22Rv1 (cell line): ENCODE results near the gene KRTAP4-3.

ENCODE experiments used
- H3K27ac ChIP-seq: fragments of 450-650 bp; 2 replicates; pipeline ENCODE4 v1.5.1; 2017
- CTCF ChIP-seq: fragments of 450-650 bp; IDR thresholded peaks from 2 replicates; pipeline ENCODE4 v1.5.1; 2017; ENCODE audit warnings: mild to moderate bottlenecking
- ZFX ChIP-seq: fragments of 450-650 bp; IDR thresholded peaks from 2 replicates; pipeline ENCODE4 v1.6.1; 2017; ENCODE audit warnings: antibody characterized with exemption, borderline replicate concordance

KRTAP4-3 gene

DNA sequence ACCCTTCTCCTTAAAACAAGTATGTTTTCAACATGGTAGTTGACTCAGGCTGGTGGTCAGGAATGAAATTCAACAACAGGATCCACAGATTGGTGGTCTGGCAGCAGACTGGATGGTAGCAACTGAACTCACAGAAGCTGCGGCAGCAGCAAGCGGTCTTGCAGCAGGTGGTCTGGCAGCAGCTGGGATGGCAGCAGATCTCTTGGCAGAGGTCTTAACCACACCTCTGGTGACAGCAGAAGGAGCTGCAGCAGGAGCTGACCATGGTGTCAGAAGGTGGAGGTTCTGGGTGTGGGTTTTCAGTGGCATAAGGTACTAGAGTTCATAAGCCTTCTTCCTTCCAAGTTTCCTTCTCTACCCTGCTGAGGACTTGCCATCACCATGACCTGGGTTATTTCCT lies 18.9 kb upstream of the KRTAP4-3 start:
- TF ChIP-seq CTCF = no peak
- TF ChIP-seq ZFX = no peak
- H3K27ac ChIP-seq = no peak overlapping the region

GRCh38 chr17:41185001-41185400 lies 17.0 kb upstream of the KRTAP4-3 start:
- TF ChIP-seq CTCF (no peak), ZFX (no peak)
- H3K27ac ChIP-seq = no peak overlapping the region

- no peak within 1 kb of the TSS for H3K27ac ChIP-seq
- TF ChIP-seq CTCF (no peak), ZFX (no peak)
Observed at GRCh38 chr17:41184480-41184961, 16.5 kb upstream of the KRTAP4-3 start, which contains the start of gene KRTAP4-1. Gene KRTAP4-1, minus strand, starts transcription at chr17:41184911. Its CDS starts 57 bp downstream, at chr17:41184854.

DNA sequence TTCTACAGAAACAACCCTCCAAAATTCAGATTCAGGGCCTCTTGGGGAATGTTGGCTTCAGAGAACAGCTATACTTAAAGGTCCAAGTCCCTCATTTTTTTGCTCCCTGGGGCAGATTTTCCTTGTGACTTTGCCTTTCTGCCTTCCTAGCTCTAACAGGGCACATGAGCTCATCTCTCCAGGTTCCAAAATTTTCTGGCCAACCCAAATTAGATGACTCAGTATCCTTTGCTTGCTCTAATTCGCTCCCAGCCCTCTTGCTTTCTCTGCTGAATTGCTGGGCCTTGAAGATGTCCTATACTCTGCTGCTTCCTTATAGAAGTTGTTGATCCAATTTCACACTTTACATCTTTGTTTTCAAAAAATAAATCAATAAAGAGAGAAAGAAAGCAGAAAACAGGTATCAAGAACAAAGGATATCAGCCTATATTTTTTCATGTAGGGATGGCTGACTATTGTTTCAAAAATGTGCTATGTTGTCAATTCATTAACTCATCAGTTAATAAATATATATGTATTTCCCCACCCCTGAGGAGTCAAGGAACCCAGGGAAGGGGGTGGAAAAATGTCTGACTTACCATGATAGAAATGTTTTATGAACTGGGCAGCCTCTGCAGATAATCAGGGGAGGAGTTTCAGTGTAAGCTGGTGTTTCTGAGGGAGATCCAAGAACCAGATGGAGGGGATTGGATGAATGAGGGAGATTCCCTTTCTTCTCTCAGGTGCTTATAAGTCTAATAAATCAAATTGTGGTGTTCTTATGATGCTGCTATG lies 11.0 kb upstream of the KRTAP4-3 start:
- H3K27ac ChIP-seq = no peak overlapping the region
- no peak for TF ChIP-seq ZFX
- no peak for TF ChIP-seq CTCF

- TF ChIP-seq ZFX (no peak), CTCF (no peak)
- no peak overlapping the region for H3K27ac ChIP-seq
Observed at GRCh38 chr17:41178341-41178740, 10.3 kb upstream of the KRTAP4-3 start.

DNA sequence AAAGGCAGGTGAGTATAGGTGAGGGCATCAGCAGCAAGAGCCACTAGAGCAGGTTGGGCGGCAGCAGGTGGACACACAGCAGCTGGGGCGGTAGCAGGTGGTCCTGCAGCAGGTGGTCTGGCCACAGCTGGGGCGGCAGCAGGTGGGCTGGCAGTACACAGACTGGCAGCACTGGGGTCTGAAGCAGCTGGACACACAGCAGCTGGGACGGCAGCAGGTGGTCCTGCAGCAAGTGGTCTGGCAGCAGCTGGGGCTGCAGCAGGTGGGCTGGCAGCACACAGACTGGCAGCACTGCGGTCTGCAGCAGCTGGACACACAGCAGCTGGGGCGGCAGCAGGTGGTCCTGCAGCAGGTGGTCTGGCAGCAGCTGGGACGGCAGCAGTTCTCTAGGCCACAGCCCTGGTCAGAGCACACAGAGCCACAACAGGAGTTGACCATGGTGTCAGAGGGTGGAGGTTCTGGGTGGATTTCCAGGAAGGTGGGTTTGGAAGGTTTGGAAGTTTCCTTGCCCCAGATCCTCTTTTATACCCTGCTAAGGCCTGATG lies 9.8 kb upstream of the KRTAP4-3 start, which contains the start of gene KRTAP4-2:
Gene KRTAP4-2, minus strand, starts transcription at position 495 of the 545 bp plus-strand sequence. Its CDS starts 57 bp downstream, at position 438.
- TF ChIP-seq CTCF (no peak), ZFX (no peak)
- H3K27ac ChIP-seq = no peak within 1 kb of the TSS

- TF ChIP-seq CTCF = no peak
- no peak for TF ChIP-seq ZFX
- no peak overlapping the region for H3K27ac ChIP-seq
Observed at GRCh38 chr17:41176744-41177387, 8.8 kb upstream of the KRTAP4-3 start.
